ENCODE data around the gene NPL.

The NPL gene

GRCh38 chr1:182777386-182777785 is 12.2 kb upstream of the NPL start:
- DNase-seq (ENCODE audit: low read depth in 4 of 4, low spot score in 1 of 4): no peak

DNA sequence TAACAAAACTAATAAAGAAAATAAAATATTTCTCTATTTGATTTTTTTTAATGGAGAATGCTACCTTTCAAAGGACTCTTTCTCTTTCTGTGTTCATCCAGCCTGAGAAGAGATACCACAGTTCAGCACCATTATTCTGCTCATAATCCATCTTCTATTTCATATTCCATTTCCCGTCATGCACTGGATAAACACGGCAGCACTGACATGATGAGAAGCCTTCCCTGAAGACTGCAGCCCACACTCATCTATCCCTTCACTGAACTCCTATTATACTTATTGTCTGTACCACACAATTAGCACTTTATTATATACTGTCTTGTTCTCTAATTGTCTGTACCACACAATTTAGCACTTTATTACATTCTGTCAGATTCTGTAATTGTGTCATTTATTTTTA is 10.7 kb upstream of the NPL start:
- no peak for DNase-seq (ENCODE audit: low read depth in 4 of 4, low spot score in 1 of 4)

- no peak for DNase-seq (ENCODE audit: low read depth in 4 of 4, low spot score in 1 of 4)
These were observed 10.0 kb upstream of the NPL start for GRCh38 chr1:182779530-182779929.

GRCh38 chr1:182781841-182782586 is 7.6 kb upstream of the NPL start:
- peak; percentile 42 to 61 (median 50) for DNase-seq (ENCODE audit: low read depth in 4 of 4, low spot score in 1 of 4)

DNA sequence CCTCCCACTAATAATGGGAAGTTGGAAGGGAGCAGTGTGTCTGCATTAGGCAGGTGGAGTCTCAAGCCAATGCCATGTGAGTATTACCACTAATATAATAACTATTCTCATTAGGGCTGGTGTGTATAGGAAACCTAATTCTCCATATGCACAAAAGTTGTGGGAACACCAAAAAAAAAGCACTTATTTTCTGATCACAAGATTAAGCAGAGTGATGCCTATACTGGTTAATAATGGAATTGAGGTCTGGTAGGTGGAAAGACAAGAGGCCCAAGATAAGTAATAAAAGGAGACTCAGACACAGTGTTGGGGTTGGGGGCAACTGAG is 7.0 kb upstream of the NPL start:
- no peak for DNase-seq (ENCODE audit: low read depth in 4 of 4, low spot score in 1 of 4)

DNA sequence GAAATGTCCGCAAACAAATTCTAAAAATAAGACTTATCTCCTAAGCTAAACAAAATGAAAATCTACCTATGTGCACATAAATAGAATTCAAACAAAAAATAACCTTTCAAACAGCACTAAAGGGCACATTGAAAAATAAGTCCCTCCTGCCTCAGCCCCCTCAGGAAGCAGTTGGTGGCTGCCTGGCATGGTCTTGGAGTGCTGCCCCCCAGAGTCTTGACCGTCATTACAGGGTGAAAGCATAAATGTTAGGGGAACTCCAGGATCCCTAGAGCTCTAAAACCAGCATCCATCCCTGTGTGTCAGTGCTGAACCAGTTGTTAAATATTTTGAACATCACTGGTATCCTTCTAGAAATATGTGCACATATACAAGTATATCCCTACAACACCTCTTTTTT is 6.5 kb upstream of the NPL start:
- no peak for DNase-seq (ENCODE audit: low read depth in 4 of 4, low spot score in 1 of 4)

DNA sequence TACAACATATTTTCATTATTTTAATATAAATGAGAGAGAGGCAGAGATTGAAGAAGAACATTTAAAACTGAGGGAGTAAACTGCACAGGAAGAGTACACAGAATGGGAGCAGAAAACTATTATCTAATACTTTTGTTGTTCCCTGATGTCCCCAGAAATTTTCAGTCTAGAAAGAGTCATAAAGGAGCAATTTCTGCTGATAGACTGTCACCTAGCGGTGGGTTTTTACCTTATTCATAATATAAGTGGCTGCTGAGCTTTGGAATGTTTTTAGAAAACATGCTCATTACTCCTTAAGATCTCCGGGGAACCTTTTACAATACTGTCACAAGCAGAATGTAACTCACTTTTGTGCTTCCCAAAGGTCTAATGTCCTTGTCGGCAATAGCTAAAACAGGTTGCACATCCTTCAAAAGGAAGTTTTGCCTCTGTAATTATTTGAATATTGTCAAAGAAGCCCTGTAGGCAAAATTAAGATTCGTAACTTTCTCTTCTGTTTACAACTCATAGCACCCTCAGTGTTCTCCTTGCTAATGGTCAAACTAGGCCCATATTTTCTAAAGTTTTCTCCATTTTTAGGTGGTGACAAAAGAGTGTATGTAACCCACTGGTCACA is 4.9 kb upstream of the NPL start:
- no peak for DNase-seq (ENCODE audit: low read depth in 4 of 4, low spot score in 1 of 4)

GRCh38 chr1:182785181-182785580 is 4.4 kb upstream of the NPL start:
- no peak for DNase-seq (ENCODE audit: low read depth in 4 of 4, low spot score in 1 of 4)

- peak in 1 of 4 experiments; percentile 14 for DNase-seq (ENCODE audit: low read depth in 4 of 4, low spot score in 1 of 4)
These were observed 3.2 kb upstream of the NPL start for GRCh38 chr1:182786223-182786994.

DNA sequence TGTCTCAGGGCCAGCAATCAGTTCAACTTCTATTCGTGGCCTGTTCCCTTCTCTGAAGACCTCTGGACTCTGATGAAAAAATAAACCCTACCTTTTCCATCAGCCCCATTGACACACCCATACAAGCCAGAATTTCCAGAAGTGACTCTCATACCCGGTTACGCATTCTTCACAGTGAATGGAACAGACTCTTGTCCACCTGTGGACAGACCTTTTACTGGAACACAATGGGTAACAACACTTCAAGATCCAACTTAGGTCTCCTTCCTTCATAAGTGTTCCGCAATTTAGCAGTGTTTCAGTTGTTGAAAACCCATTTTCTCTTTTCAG is 2.6 kb upstream of the NPL start:
- DNase-seq (ENCODE audit: low read depth in 4 of 4, low spot score in 1 of 4): no peak

- no peak for DNase-seq (ENCODE audit: low read depth in 4 of 4, low spot score in 1 of 4)
These were observed 2.0 kb downstream of the NPL start for GRCh38 chr1:182791281-182792179.

DNA sequence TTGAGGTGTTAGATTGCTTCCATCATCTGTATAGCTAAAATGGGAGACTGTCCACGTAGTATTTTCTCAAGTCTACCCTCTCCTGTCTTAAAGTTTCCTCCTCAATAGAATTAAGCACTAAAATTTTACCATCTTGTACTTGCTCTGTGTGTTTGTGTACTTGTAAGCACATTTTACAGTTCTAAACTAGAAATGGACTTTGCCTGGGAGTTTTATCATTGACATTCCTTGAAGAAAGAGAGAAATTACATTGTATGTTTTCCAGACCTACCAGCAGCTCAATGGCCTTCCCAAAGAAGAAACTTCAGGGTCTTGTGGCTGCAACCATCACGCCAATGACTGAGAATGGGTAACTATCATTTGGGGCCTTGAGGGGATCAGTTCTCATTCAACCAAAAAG is 4.5 kb downstream of the NPL start:
- no peak for DNase-seq (ENCODE audit: low read depth in 4 of 4, low spot score in 1 of 4)

DNA sequence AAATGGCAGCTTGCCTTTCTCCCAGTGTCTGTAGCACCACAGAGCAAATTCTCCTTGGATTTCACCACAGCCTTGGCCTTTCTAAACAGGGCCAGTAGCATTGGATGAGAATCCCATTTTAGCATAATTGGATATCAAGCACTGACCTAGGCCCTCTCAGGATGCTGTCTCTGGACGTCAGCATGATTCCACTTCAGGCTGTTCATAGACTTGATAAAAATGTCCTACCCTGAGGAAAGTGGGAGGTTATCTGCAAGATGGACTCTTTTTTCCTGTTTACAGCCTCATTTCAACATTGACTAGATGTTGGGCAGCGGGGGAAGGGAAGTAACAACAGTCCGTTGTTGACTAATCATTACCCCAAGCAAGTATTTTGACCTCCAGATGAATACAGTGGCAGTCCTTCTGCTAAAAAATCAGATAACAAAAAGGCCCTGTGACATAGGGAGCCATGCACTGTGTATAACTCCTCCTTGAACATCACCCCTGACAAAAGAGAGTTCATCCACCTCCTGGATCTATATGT is 5.2 kb downstream of the NPL start:
- DNase-seq (ENCODE audit: low read depth in 4 of 4, low spot score in 1 of 4): no peak

- DNase-seq (ENCODE audit: low read depth in 4 of 4, low spot score in 1 of 4): no peak
These were observed 6.1 kb downstream of the NPL start for GRCh38 chr1:182795563-182796228.

GRCh38 chr1:182802006-182802803 is 12.6 kb downstream of the NPL start:
- no peak for DNase-seq (ENCODE audit: low read depth in 4 of 4, low spot score in 1 of 4)

- DNase-seq (ENCODE audit: low read depth in 4 of 4, low spot score in 1 of 4): no peak
These were observed 14.3 kb downstream of the NPL start for GRCh38 chr1:182803846-182804245.

DNA sequence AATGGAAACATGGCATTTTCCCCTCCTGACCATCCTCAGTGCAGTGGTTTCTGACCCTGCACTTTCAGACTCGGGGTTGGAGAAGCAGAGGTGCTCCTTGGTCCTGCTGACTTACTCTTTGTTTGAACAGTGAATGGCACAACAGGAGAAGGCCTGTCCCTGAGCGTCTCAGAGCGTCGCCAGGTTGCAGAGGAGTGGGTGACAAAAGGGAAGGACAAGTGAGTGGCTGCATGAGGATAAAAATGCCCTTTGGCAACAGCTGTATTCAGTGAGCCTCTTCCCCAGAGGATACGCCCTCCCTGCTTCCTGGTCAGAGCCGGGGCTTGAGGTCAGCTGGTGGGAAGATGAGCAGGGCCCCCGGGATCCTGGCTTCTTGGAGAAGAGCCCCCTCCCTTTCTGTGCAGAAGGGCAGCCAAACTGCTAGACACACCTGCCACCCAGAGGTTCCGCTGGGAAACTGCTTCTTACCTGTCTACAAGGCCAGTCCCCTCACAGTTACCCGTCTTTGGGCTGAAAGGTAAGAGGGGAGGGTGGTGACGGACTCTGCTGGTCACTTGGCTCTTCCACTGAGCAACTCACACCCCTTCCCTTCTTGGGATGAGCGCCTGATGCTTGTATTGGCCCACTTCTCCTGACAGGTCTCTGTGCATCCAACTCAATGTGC is 16.6 kb downstream of the NPL start:
- DNase-seq (ENCODE audit: low read depth in 4 of 4, low spot score in 1 of 4): no peak

- no peak for DNase-seq (ENCODE audit: low read depth in 4 of 4, low spot score in 1 of 4)
These were observed 18.3 kb downstream of the NPL start for GRCh38 chr1:182807907-182808306.

GRCh38 chr1:182809414-182809957 is 19.9 kb downstream of the NPL start:
- no peak for DNase-seq (ENCODE audit: low read depth in 4 of 4, low spot score in 1 of 4)
